HepG2 (cell line): ENCODE data around the gene CCDC148. TPM values are rescaled to one million over a fixed set of nuclear protein-coding genes. Genes with fewer than 3 reads are reported as not detected.
A peak's percentile ranks its signal among the peaks of the same experiment; 100 is the strongest.

Experiments used
- BRCA1 ChIP-seq: sonication (generic); formaldehyde crosslinking; IDR thresholded peaks from 2 replicates; pipeline ENCODE4 v1.4.0; 2020; ENCODE audit warnings: missing genetic modification reagents
- GABPA ChIP-seq, 2 experiments: IDR thresholded peaks; 2 replicates each; pipeline ENCODE4 v1.6.1; 2011 to 2016; ENCODE audit warnings: low read depth in 2 of 2, low read length in 1 of 2, missing biosample characterization in 1 of 2, missing genetic modification characterization in 1 of 2
- MTF1 ChIP-seq: sonication (generic); formaldehyde crosslinking; IDR thresholded peaks from 2 replicates; pipeline ENCODE4 v1.5.0; 2020; ENCODE audit warnings: missing genetic modification reagents
- PBX2 ChIP-seq: IDR thresholded peaks from 2 replicates; pipeline ENCODE4 v1.6.1; 2016; ENCODE audit warnings: control low read depth
- POLR2AphosphoS5 ChIP-seq: IDR thresholded peaks from 2 replicates; pipeline ENCODE4 v1.6.1; 2012; ENCODE audit warnings: low read depth, low read length
- SAFB2 ChIP-seq: sonication (generic); formaldehyde crosslinking; IDR thresholded peaks from 2 replicates; pipeline ENCODE4 v1.5.1; 2020; ENCODE audit warnings: missing genetic modification reagents, low read depth, mild to moderate bottlenecking, borderline replicate concordance
- SMYD3 ChIP-seq: sonication (generic); formaldehyde crosslinking; IDR thresholded peaks from 2 replicates; pipeline ENCODE4 v1.8.1; 2023; ENCODE audit warnings: mild to moderate bottlenecking, missing genetic modification reagents
- TOPORS ChIP-seq: sonication (generic); formaldehyde crosslinking; IDR thresholded peaks from 2 replicates; pipeline ENCODE4 v1.8.0; 2023; ENCODE audit warnings: mild to moderate bottlenecking, missing genetic modification reagents
- ZBTB40 ChIP-seq, 2 experiments: fragments of 450-650 bp in 1 of 2; sonication (generic) in 1 of 2; formaldehyde crosslinking in 1 of 2; IDR thresholded peaks; 2 replicates each; pipeline versions ENCODE4 v1.6.1 to v1.8.0; 2016 to 2022; ENCODE audit warnings: antibody characterized with exemption in 1 of 2, mild to moderate bottlenecking in 1 of 2, missing genetic modification reagents in 1 of 2
- ZFP36L2 ChIP-seq: sonication (generic); formaldehyde crosslinking; IDR thresholded peaks from 2 replicates; pipeline ENCODE4 v1.4.0; 2020; ENCODE audit warnings: missing genetic modification reagents
- ZNF136 ChIP-seq: sonication (generic); formaldehyde crosslinking; IDR thresholded peaks from 2 replicates; pipeline ENCODE4 v1.8.1; 2022; ENCODE audit warnings: low read depth, mild to moderate bottlenecking, moderate library complexity, missing genetic modification reagents
- ZNF180 ChIP-seq: sonication (generic); formaldehyde crosslinking; IDR thresholded peaks from 2 replicates; pipeline ENCODE4 v1.4.0; 2020; ENCODE audit warnings: low read depth, missing genetic modification reagents, borderline replicate concordance
- ZNF329 ChIP-seq: sonication (generic); formaldehyde crosslinking; IDR thresholded peaks from 2 replicates; pipeline ENCODE4 v1.9.0; 2021; ENCODE audit warnings: low read depth, mild to moderate bottlenecking, missing genetic modification reagents
- ZNF766 ChIP-seq: sonication (generic); formaldehyde crosslinking; IDR thresholded peaks from 2 replicates; pipeline ENCODE4 v1.5.0; 2020; ENCODE audit warnings: missing genetic modification reagents, borderline replicate concordance
- polyA plus RNA-seq, 8 experiments: library from polyadenylated mRNA; depleted of rRNA in 3 of 8; stranded (reverse) in 7 of 8; unstranded in 1 of 8; fragments of >200 nt; fragmentation: Illumina TruSeq in 4 of 8; extraction: Trizol in 4 of 8; gene quantifications; 2 replicates each; pipeline versions ENCODE4 v1.2.1 to v1.2.3, GENCODE V29; 2011 to 2016; ENCODE audit warnings: low read depth in 4 of 8, missing spikeins in 1 of 8, mixed read lengths in 1 of 8; ENCODE audit not compliant: insufficient read depth in 1 of 8
- total RNA-seq, 5 experiments: library from RNA; depleted of rRNA; stranded (reverse); fragments of >200 nt; fragmentation: Illumina TruSeq; extraction: Trizol; gene quantifications; 2 replicates each; pipeline ENCODE4 v1.2.3, GENCODE V29; 2016; ENCODE audit warnings: low read depth in 1 of 5
- TF ChIP-seq, protein P1 (sequence below): IDR thresholded peaks from 2 replicates; pipeline ENCODE4 v1.6.1; 2016; ENCODE audit warnings: low read depth, control low read depth

CCDC148 gene
- total and polyA plus RNA-seq, 2 of the 13 experiments (the other 11 are each of a cell fraction or from before 2014, with no cell fraction given), result 0.30 to 0.49 TPM

DNA sequence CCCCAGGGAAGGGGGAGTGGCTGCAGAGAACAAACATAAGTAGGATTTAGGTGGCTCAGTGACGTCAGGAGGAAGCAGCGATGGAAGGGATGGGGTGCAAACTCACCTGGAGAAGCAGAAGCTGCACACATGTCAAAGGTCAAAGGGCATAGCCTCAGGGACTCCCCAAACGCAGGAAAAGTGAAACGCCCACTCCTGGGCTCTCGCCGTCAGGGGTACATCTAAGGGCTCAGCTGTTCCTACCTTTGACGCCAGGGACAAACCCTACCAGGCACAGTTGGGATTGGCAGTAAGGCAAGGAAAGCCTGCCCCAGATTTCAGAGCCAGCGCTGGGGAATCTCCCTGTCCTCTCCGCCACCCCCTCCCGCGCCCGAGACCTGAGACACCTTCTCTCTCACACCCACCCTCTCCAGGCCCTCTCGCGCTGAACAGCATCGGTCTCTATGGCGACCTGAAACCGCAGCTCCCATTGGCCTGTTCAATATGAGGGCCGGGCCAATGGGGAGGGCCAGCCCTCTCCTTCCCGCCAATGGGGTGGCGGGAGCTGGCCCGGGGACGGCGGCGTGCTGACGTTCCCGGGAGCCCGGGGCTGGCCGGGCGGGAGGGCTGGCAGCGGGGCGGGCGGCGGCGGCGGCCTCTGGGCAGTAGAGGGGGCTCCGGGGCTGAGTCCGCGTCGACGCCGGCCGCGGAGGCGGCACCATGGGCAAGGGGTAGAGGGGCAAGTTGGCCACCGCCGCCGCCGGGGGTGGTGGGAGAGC, at the start of gene CCDC148, which contains the start of gene PKP4 (continued):
- TF ChIP-seq ZBTB40 (IDR thresholded peaks at IDR 0.05) (no peak), ZBTB40 (CRISPR knock-in tag; IDR thresholded peaks at IDR 0.05) (no peak; the same call in 1 of the 2 replicates), ZNF766 (CRISPR knock-in tag) (no peak), SMYD3 (CRISPR knock-in tag) (no peak), ZNF180 (CRISPR knock-in tag) (no peak), SAFB2 (no peak), ZNF136 (CRISPR knock-in tag) (no peak), MTF1 (CRISPR knock-in tag) (no peak), BRCA1 (CRISPR knock-in tag) (no peak), TOPORS (no peak), ZNF329 (CRISPR knock-in tag) (no peak), GABPA (IDR thresholded peaks at IDR 0.05; ENCODE audit: low read depth, low read length) (no peak), GABPA (CRISPR knock-in tag; IDR thresholded peaks at IDR 0.05; ENCODE audit: low read depth) (no peak), ZFP36L2 (CRISPR knock-in tag) (no peak), PBX2 (no peak), POLR2AphosphoS5 (no peak)
- TF ChIP-seq, protein P1, sequence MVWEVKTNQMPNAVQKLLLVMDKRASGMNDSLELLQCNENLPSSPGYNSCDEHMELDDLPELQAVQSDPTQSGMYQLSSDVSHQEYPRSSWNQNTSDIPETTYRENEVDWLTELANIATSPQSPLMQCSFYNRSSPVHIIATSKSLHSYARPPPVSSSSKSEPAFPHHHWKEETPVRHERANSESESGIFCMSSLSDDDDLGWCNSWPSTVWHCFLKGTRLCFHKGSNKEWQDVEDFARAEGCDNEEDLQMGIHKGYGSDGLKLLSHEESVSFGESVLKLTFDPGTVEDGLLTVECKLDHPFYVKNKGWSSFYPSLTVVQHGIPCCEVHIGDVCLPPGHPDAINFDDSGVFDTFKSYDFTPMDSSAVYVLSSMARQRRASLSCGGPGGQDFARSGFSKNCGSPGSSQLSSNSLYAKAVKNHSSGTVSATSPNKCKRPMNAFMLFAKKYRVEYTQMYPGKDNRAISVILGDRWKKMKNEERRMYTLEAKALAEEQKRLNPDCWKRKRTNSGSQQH (CRISPR knock-in tag), result peak; percentile 76; the same call in 1 of the 2 replicates
